ENCODE measurements around the gene SERPINA5. TPM values are rescaled to one million over a fixed set of nuclear protein-coding genes. Genes with fewer than 3 reads are reported as not detected.

SERPINA5 gene
- total and polyA plus RNA-seq, 2 of the 13 experiments (the other 11 are each of a cell fraction or from before 2014, with no cell fraction given): 449 to 498 TPM

- TF ChIP-seq, protein P1, sequence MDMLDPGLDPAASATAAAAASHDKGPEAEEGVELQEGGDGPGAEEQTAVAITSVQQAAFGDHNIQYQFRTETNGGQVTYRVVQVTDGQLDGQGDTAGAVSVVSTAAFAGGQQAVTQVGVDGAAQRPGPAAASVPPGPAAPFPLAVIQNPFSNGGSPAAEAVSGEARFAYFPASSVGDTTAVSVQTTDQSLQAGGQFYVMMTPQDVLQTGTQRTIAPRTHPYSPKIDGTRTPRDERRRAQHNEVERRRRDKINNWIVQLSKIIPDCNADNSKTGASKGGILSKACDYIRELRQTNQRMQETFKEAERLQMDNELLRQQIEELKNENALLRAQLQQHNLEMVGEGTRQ (IDR thresholded peaks at IDR 0.05; ENCODE audit: low read depth, low read length): no peak
- TF ChIP-seq, protein P1 (CRISPR knock-in tag; IDR thresholded peaks at IDR 0.05; ENCODE audit: borderline replicate concordance): 0 out of 2 replicates have a peak, but pooled peaks have one; percentile 45
- TF ChIP-seq ZNF878 (CRISPR knock-in tag; IDR thresholded peaks at IDR 0.05) (peak; percentile 56; the same call in 1 of the 2 replicates), CENPBD1 (CRISPR knock-in tag; IDR thresholded peaks at IDR 0.05; ENCODE audit: borderline replicate concordance, low read depth) (no peak), DBP (CRISPR knock-in tag; IDR thresholded peaks at IDR 0.05; ENCODE audit: not compliant biosample characterization) (no peak), FOXM1 (CRISPR knock-in tag; IDR thresholded peaks at IDR 0.05) (no peak), HDAC2 (CRISPR knock-in tag; IDR thresholded peaks at IDR 0.05) (peak; percentile 81), ZNF530 (CRISPR knock-in tag; IDR thresholded peaks at IDR 0.05; ENCODE audit: low read depth) (no peak), ZNF660 (CRISPR knock-in tag; IDR thresholded peaks at IDR 0.05; ENCODE audit: borderline replicate concordance, low read depth) (no peak), ZNF839 (CRISPR knock-in tag; IDR thresholded peaks at IDR 0.05; ENCODE audit: borderline replicate concordance) (peak; percentile 76; the same call in 1 of the 2 replicates), RNF219 (CRISPR knock-in tag; IDR thresholded peaks at IDR 0.05) (no peak)
- TF ChIP-seq, protein P2, sequence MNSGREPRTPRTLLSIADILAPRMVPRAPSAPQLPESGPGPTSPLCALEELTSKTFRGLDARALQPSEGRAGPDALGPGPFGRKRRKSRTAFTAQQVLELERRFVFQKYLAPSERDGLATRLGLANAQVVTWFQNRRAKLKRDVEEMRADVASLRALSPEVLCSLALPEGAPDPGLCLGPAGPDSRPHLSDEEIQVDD (CRISPR knock-in tag; IDR thresholded peaks at IDR 0.05; ENCODE audit: borderline replicate concordance): no peak
- TF ChIP-seq, protein P3, sequence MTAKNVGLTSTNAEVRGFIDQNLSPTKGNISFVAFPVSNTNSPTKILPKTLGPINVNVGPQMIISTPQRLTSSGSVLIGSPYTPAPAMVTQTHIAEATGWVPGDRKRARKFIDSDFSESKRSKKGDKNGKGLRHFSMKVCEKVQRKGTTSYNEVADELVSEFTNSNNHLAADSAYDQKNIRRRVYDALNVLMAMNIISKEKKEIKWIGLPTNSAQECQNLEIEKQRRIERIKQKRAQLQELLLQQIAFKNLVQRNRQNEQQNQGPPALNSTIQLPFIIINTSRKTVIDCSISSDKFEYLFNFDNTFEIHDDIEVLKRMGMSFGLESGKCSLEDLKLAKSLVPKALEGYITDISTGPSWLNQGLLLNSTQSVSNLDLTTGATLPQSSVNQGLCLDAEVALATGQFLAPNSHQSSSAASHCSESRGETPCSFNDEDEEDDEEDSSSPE (CRISPR knock-in tag; IDR thresholded peaks at IDR 0.05): peak; percentile 67; the same call in 1 of the 2 replicates
- TF ChIP-seq, protein P4, sequence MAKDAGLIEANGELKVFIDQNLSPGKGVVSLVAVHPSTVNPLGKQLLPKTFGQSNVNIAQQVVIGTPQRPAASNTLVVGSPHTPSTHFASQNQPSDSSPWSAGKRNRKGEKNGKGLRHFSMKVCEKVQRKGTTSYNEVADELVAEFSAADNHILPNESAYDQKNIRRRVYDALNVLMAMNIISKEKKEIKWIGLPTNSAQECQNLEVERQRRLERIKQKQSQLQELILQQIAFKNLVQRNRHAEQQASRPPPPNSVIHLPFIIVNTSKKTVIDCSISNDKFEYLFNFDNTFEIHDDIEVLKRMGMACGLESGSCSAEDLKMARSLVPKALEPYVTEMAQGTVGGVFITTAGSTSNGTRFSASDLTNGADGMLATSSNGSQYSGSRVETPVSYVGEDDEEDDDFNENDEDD (CRISPR knock-in tag; IDR thresholded peaks at IDR 0.05; ENCODE audit: borderline replicate concordance): peak; percentile 87
- TF ChIP-seq, protein P5, sequence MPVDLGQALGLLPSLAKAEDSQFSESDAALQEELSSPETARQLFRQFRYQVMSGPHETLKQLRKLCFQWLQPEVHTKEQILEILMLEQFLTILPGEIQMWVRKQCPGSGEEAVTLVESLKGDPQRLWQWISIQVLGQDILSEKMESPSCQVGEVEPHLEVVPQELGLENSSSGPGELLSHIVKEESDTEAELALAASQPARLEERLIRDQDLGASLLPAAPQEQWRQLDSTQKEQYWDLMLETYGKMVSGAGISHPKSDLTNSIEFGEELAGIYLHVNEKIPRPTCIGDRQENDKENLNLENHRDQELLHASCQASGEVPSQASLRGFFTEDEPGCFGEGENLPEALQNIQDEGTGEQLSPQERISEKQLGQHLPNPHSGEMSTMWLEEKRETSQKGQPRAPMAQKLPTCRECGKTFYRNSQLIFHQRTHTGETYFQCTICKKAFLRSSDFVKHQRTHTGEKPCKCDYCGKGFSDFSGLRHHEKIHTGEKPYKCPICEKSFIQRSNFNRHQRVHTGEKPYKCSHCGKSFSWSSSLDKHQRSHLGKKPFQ (CRISPR knock-in tag; IDR thresholded peaks at IDR 0.05; ENCODE audit: insufficient replicate concordance): no peak
Measured at GRCh38 chr14:94548131-94548998, 32.9 kb upstream of the SERPINA5 start (continued).
